ENCODE data around the gene CCL27. TPM values are rescaled to one million over a fixed set of nuclear protein-coding genes. Genes with fewer than 3 reads are reported as not detected.
"Not testable (repeated sequence)": the region's sequence is repeated elsewhere in the genome, so short reads cannot be mapped to it uniquely, and the experiment has no call there.

CCL27 gene
- total RNA-seq, 2 donors from 2014 or later, result not detected

- H3K4me1 ChIP-seq (ENCODE audit: control insufficient read depth in 1 of 2, low read depth in 2 of 2), result peaks cover 11 to 18% of the 10 kb centered on the region in 2 donors
- no peaks in the 10 kb centered on the region for H3K36me3 ChIP-seq
- TF ChIP-seq, protein P1, sequence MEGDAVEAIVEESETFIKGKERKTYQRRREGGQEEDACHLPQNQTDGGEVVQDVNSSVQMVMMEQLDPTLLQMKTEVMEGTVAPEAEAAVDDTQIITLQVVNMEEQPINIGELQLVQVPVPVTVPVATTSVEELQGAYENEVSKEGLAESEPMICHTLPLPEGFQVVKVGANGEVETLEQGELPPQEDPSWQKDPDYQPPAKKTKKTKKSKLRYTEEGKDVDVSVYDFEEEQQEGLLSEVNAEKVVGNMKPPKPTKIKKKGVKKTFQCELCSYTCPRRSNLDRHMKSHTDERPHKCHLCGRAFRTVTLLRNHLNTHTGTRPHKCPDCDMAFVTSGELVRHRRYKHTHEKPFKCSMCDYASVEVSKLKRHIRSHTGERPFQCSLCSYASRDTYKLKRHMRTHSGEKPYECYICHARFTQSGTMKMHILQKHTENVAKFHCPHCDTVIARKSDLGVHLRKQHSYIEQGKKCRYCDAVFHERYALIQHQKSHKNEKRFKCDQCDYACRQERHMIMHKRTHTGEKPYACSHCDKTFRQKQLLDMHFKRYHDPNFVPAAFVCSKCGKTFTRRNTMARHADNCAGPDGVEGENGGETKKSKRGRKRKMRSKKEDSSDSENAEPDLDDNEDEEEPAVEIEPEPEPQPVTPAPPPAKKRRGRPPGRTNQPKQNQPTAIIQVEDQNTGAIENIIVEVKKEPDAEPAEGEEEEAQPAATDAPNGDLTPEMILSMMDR (IDR thresholded peaks at IDR 0.05), result no peak
- no peaks in the 10 kb centered on the region for H3K27me3 ChIP-seq (replicated peaks; ENCODE audit: insufficient read depth)
- ATAC-seq (ENCODE audit: insufficient number of reproducible peaks, low FRiP score, low read depth) (no peak), DNase-seq (ENCODE audit: low spot score) (no peak)
- no peak overlapping the region for H3K27ac ChIP-seq
- H3K4me3 ChIP-seq, result no peak overlapping the region
- H3K9me3 ChIP-seq, result no peaks in the 10 kb centered on the region
These were observed 19.8 kb downstream of the CCL27 start for GRCh38 chr9:34642679-34643078.

GRCh38 chr9:34639322-34639721 lies 23.1 kb downstream of the CCL27 start:
- ATAC-seq (ENCODE audit: insufficient number of reproducible peaks, low FRiP score, low read depth); H3K9me3 ChIP-seq; H3K36me3 ChIP-seq; H3K4me3 ChIP-seq; DNase-seq (ENCODE audit: low spot score); H3K27me3 ChIP-seq (replicated peaks; ENCODE audit: insufficient read depth); H3K27ac ChIP-seq: not testable (repeated sequence)
- peaks cover 11 to 27% of the 10 kb centered on the region in 2 donors for H3K4me1 ChIP-seq (ENCODE audit: control insufficient read depth in 1 of 2, low read depth in 2 of 2)

DNA sequence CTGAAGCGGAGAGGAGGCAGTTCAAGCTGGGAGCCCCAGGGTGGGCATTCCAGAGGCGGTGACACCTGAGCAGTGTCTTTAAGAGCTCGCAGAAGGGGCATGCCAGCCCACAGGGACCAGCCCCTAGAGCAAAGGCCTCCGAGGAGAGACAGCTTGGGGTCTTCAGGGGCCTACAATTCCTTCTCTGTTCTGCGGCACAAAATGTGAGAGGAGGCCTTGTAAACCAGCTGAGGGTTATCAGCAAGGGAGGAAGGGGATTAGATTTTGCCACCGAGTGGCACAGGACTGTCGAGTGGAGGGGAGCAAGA lies 24.4 kb downstream of the CCL27 start:
- ATAC-seq (ENCODE audit: insufficient number of reproducible peaks, low FRiP score, low read depth) (no peak), DNase-seq (ENCODE audit: low spot score) (no peak)
- Histone ChIP-seq H3K4me3 (peak overlapping the region; percentile 79), H3K27ac (peak overlapping the region; percentile 74 to 87), H3K4me1 (ENCODE audit: control insufficient read depth in 1 of 2, low read depth in 2 of 2) (peaks cover 11 to 30% of the 10 kb centered on the region in 2 donors), H3K36me3 (no peaks in the 10 kb centered on the region), H3K9me3 (no peaks in the 10 kb centered on the region), H3K27me3 (replicated peaks; ENCODE audit: insufficient read depth) (no peaks in the 10 kb centered on the region)
- TF ChIP-seq, protein P1 (IDR thresholded peaks at IDR 0.05), result no peak

DNA sequence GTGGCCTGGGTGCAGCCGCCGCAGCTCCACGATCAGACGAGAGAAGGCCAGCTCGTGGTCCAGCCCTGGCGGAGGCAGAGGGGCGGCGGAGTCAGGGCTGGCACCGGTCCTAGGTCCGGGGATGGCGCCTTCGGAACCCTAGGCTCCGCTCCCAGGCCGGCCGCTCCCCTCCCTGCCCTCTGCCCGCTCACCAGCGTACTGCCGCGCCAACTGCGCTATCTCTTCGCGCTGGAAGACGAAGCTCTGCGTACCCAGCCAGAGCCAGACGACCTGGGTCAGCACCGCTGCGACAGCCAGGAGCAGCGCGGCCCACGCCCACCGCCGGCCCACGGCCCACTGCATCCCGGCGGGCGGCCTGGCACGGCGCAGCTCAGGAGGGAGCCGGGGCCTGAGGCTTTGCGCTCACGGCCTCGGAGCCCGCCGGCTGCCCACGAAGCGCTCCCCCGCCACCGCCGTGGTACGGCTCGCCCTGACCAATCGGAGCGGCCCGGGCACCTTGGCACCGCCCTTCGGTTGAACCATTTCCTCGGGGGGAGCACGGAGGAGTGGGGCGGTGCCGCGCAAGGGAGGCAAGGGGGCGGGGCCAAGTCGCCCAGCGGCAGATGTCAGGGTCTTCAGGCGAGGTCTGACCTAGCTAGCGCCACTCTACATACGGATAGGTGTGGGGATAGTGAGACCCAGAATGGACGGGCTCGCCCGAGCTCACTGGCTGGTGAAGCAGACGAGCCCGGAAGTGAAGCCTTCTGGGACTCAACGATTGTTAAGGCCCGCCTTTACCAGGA lies 24.9 kb downstream of the CCL27 start, which contains the start of gene SIGMAR1:
SIGMAR1 (minus strand) TSS at position 432 of the 782 bp plus-strand sequence; CDS start at position 342, 90 bp downstream.
- TF ChIP-seq, protein P1 (IDR thresholded peaks at IDR 0.05), result no peak
- Histone ChIP-seq H3K4me1 (ENCODE audit: control insufficient read depth in 1 of 2, low read depth in 2 of 2) (peaks cover 11 to 30% of the 10 kb centered on the region in 2 donors), H3K4me3 (peak within 1 kb of the TSS; percentile 79), H3K9me3 (no peaks in the 10 kb centered on the region), H3K27ac (peak within 1 kb of the TSS; percentile 74 to 87), H3K36me3 (no peaks in the 10 kb centered on the region), H3K27me3 (replicated peaks; ENCODE audit: insufficient read depth) (no peaks in the 10 kb centered on the region)
- ATAC-seq (ENCODE audit: insufficient number of reproducible peaks, low FRiP score, low read depth) (peak; percentile 88), DNase-seq (ENCODE audit: low spot score) (peak; percentile 71)

- H3K9me3 ChIP-seq, result no peaks in the 10 kb centered on the region
- TF ChIP-seq, protein P1 (IDR thresholded peaks at IDR 0.05), result no peak
- peak overlapping the region; percentile 74 to 87 for H3K27ac ChIP-seq
- H3K4me3 ChIP-seq, result peak overlapping the region; percentile 79
- no peaks in the 10 kb centered on the region for H3K36me3 ChIP-seq
- H3K4me1 ChIP-seq (ENCODE audit: control insufficient read depth in 1 of 2, low read depth in 2 of 2), result peaks cover 11 to 30% of the 10 kb centered on the region in 2 donors
- DNase-seq (ENCODE audit: low spot score) (no peak), ATAC-seq (ENCODE audit: insufficient number of reproducible peaks, low FRiP score, low read depth) (no peak)
- H3K27me3 ChIP-seq (replicated peaks; ENCODE audit: insufficient read depth), result no peaks in the 10 kb centered on the region
These were observed 25.6 kb downstream of the CCL27 start for GRCh38 chr9:34636791-34637355.

All from thoracic aorta (tissue), 2 donors.